WI38 (cell line): ENCODE data around the gene CCDC13.

Source experiments
- H3K4me3 ChIP-seq: 2 replicates; pipeline ENCODE4 v1.5.1; 2011; ENCODE audit warnings: low read depth, mild to moderate bottlenecking, control low read depth, low read length
- TF ChIP-seq, protein P1 (sequence below): IDR thresholded peaks from 2 replicates; pipeline ENCODE4 v1.5.1; 2012; ENCODE audit warnings: low read depth, mild to moderate bottlenecking, control low read depth, low read length

CCDC13 gene

DNA sequence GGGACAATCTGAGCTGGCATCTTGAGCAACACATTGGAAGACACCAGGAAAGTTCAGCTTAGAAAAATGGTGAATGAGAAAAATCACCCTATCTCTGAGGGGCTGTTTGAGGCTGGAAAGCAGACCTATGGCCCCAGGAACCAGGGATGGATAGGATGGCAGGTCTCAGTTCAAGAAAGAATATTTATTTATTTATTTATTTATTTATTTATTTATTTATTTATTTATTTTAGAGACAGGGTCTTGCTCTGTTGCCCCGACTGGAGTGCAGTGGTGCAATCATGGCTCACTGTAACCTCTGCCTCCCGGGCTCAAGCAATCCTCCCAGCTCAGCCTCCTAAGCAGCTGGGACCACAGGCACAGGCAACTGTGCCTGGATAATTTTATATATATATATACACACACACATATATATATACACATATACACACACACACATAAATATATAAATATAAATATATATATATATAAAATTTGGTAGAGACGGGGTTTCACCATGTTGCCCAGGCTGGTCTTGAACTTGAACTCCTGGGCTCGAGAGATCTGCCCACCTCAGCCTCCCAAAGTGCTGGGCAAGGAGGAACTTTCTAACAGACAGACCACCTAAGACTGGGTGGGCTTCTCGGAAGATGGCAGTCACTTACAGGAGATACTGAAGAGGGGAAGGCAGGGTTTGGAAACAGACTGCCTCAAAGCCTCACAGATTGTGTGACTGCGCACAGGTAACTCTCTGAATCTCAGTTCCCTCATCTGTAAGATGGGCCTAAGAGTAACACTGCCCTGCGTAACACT is 29.7 kb downstream of the CCDC13 start:
- TF ChIP-seq, protein P1, sequence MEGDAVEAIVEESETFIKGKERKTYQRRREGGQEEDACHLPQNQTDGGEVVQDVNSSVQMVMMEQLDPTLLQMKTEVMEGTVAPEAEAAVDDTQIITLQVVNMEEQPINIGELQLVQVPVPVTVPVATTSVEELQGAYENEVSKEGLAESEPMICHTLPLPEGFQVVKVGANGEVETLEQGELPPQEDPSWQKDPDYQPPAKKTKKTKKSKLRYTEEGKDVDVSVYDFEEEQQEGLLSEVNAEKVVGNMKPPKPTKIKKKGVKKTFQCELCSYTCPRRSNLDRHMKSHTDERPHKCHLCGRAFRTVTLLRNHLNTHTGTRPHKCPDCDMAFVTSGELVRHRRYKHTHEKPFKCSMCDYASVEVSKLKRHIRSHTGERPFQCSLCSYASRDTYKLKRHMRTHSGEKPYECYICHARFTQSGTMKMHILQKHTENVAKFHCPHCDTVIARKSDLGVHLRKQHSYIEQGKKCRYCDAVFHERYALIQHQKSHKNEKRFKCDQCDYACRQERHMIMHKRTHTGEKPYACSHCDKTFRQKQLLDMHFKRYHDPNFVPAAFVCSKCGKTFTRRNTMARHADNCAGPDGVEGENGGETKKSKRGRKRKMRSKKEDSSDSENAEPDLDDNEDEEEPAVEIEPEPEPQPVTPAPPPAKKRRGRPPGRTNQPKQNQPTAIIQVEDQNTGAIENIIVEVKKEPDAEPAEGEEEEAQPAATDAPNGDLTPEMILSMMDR = no peak
- no peak overlapping the region for H3K4me3 ChIP-seq

DNA sequence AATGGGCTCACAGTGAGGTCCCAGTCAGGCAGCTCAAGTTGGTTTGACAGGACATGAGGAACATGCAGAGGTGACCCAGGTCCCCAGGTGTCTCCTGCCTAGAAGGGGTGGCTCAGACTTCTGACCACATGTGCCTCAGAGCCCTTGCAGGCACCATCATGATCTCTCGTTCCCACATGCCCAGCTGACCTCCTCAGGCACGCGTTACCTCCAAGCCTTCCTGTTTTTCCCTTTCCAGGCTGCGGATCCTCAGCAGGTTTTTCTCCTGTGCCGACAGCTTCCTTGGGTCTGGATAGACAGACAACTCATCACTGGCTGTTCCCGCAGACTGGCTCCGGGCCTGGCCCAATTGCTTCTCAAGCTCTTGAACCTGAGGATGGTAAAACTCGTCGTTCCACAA is 30.4 kb downstream of the CCDC13 start:
- no peak overlapping the region for H3K4me3 ChIP-seq
- TF ChIP-seq, protein P1 = no peak

DNA sequence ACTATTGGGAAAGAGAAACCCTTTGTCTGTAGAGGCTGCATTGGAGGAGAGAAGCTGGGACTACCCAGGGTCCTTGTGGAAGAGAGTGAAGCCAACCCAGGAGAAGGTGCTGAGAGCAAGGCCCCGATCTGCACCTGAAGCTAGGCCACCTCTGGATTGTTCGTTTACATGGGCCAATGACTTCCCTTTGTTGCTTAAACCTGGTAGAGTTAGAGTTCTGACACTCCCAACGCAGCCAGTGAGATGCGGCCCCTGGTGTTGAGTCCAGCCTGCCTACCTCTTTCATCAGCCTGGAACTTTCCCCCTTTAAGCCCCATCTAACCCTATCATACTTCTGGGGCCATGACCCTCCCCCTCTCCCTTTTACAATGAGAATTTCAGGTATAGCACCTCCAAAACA is 30.8 kb downstream of the CCDC13 start:
- no peak overlapping the region for H3K4me3 ChIP-seq
- TF ChIP-seq, protein P1 = no peak

DNA sequence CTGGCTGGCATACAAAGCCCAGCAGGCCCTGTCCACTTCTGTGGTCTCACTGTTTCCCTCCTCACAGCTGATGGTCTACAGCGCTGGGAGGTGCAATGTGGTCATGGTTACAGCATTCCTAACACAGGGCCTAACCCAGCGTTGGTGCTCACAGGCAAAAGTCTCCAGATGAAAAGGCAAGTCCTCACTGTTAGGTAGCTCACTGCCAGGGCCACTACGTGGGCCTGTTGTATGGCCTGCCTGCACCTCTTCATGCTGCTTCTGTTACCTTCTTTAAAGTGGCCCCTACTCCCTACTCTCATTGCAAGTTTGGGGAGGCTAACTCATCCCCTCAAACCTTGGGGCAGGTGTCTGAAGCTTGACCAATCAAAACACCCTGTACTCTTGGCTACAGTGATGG is 31.3 kb downstream of the CCDC13 start:
- no peak overlapping the region for H3K4me3 ChIP-seq
- TF ChIP-seq, protein P1 = no peak

DNA sequence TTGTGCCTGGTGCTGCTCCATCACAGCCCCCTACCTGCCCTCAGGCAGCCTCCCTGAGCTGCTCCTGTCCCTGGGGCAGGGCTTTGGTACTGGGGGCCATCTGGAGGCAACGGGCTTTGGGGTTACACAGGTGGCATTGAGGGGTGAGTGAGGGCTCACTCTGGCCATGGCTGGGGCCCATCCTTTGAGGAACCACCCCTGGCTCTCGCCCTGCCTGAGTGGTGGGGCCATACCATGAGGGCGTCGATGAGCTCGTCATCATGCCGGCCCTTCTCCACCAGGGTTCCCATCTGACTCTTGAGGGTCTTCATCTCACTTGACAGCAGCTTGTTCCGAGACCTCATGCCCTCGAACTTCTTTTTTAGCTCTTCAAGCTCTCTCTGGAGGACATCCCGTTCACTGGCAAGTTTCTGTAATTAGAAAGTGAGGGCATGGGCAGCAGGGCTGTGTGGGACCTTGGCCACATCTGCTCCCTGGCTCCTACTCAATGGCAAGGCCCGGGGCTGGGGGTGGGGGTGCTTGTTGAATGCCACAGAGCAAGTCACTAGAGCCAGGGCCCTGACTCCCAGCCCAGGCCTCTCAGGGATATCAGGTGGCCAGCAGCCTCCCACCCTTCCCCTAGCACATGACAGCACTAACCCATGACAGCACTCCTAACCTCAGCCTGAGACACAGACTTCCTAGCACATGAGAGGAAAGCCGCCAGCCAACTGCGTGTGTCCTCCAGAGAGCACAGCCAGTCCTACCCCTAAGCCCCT is 33.5 kb downstream of the CCDC13 start:
- H3K4me3 ChIP-seq = no peak overlapping the region
- TF ChIP-seq, protein P1 = no peak

DNA sequence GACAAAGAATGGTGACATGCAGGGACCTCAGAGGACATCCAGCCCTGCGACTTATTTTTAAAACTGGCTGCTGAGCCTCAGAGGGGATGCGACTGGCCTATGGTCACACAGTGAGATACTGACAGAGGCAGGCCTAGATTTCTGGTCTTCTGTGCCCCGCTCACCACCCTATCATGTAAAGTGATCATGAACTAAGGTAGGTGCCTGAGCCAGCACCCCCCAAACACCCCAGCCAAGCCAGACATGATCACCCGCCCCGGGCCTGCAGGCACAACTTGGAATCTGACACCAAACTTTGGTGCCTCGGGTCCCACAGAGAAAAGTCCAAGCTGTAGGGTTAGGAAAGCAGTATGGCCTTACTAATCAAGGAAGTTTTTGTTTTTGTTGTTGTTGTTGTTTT is 36.5 kb downstream of the CCDC13 start:
- TF ChIP-seq, protein P1 = no peak
- no peak overlapping the region for H3K4me3 ChIP-seq

DNA sequence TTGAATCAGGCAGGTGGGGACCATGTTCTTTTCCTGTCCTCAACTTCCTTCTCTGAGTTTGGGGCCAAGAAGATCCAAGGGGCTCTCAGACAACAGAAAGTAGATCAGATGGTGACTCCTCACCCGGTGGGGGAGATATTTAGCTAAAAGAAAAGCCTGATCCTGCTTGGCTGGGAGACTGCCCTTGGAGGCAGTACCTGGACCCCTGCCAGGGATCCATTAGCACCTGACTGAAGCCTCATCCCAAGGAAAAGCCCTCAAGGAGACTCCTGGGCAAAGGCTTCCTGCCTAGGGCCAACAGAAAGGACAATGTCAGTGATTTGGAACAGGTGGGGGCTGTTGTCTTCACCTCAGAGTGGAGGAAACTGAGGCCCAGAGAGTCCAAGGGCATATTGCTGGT is 37.0 kb downstream of the CCDC13 start:
- no peak overlapping the region for H3K4me3 ChIP-seq
- TF ChIP-seq, protein P1 = no peak
